ENCODE data around the gene AKAP1.

Gene AKAP1

DNA sequence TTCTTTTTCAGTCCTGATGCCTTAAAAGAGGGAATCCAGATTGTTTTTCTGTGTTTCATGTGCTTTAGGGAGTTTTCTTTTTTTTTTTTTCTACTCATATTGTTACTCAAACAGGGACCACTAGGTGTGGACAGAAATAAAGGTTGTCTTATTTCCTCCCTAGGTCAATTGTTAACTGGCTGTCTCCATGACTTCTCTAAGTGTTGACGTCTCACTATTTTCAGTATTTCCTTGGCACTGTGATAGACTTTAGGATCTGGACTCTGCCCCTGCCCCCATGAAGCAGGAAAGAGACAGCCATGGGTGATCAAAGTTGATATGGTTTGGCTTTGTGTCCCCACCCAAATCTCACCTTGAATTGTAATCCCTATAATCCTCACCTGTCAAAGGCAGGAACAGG is 73.7 kb downstream of the AKAP1 start:
- DNase-seq (ENCODE audit: extremely low spot score), result no peak
- CTCF ChIA-PET, result no interaction called here
- no peak for TF ChIP-seq ELF4 (IDR thresholded peaks at IDR 0.05)
- POLR2A ChIA-PET, result no interaction called here

- CTCF ChIA-PET, result no interaction called here
- no peak for TF ChIP-seq PKNOX1 (IDR thresholded peaks at IDR 0.05)
- no peak for TF ChIP-seq SP1 (IDR thresholded peaks at IDR 0.05)
- TF ChIP-seq LEF1 (IDR thresholded peaks at IDR 0.05; ENCODE audit: borderline replicate concordance), result no peak
- no peak for TF ChIP-seq FOXM1 (IDR thresholded peaks at IDR 0.05; ENCODE audit: borderline replicate concordance)
- TF ChIP-seq CTBP1 (IDR thresholded peaks at IDR 0.05; ENCODE audit: borderline replicate concordance), result no peak
- TF ChIP-seq ZNF384 (IDR thresholded peaks at IDR 0.05), result no peak
- TF ChIP-seq TARDBP (IDR thresholded peaks at IDR 0.05), result no peak
- no peak for TF ChIP-seq SUZ12 (IDR thresholded peaks at IDR 0.05)
- TF ChIP-seq ARNT (IDR thresholded peaks at IDR 0.05), result no peak
- TF ChIP-seq ELF4 (IDR thresholded peaks at IDR 0.05), result no peak
- TF ChIP-seq BHLHE40 (IDR thresholded peaks at IDR 0.05; ENCODE audit: borderline replicate concordance), result no peak
- TF ChIP-seq L3MBTL2 (conservative IDR thresholded peaks at IDR 0.05), result no peak
- POLR2A ChIA-PET, result no interaction called here
- no peak for DNase-seq (ENCODE audit: extremely low spot score)
These were observed 75.6 kb downstream of the AKAP1 start for GRCh38 chr17:57160624-57161023.

- TF ChIP-seq SUZ12 (IDR thresholded peaks at IDR 0.05), result no peak
- TF ChIP-seq ARNT (IDR thresholded peaks at IDR 0.05), result no peak
- TF ChIP-seq FOXK2 (IDR thresholded peaks at IDR 0.05), result no peak
- no peak for TF ChIP-seq ZNF384 (IDR thresholded peaks at IDR 0.05)
- TF ChIP-seq SP1 (IDR thresholded peaks at IDR 0.05), result no peak
- TF ChIP-seq LEF1 (IDR thresholded peaks at IDR 0.05; ENCODE audit: borderline replicate concordance), result no peak
- DNase-seq (ENCODE audit: extremely low spot score), result no peak
- CTCF ChIA-PET, result no interaction called here
- POLR2A ChIA-PET, result no interaction called here
These were observed 79.8 kb downstream of the AKAP1 start for GRCh38 chr17:57164814-57165213.

GRCh38 chr17:57165754-57166153 is 80.7 kb downstream of the AKAP1 start:
- TF ChIP-seq BHLHE40 (IDR thresholded peaks at IDR 0.05; ENCODE audit: borderline replicate concordance) (no peak), LEF1 (IDR thresholded peaks at IDR 0.05; ENCODE audit: borderline replicate concordance) (no peak), ELF4 (IDR thresholded peaks at IDR 0.05) (no peak), SUZ12 (IDR thresholded peaks at IDR 0.05) (no peak), CTBP1 (IDR thresholded peaks at IDR 0.05; ENCODE audit: borderline replicate concordance) (no peak), SP1 (IDR thresholded peaks at IDR 0.05) (no peak), ARNT (IDR thresholded peaks at IDR 0.05) (no peak), FOXK2 (IDR thresholded peaks at IDR 0.05) (no peak), HDGF (IDR thresholded peaks at IDR 0.05; ENCODE audit: borderline replicate concordance) (no peak), FOXA1 (IDR thresholded peaks at IDR 0.05) (no peak), ZNF384 (IDR thresholded peaks at IDR 0.05) (no peak), TARDBP (IDR thresholded peaks at IDR 0.05) (no peak), PKNOX1 (IDR thresholded peaks at IDR 0.05) (no peak; the same call in 1 of the 2 replicates), FOXM1 (IDR thresholded peaks at IDR 0.05; ENCODE audit: borderline replicate concordance) (no peak), NFRKB (IDR thresholded peaks at IDR 0.05) (no peak), L3MBTL2 (conservative IDR thresholded peaks at IDR 0.05) (no peak)
- ChIA-PET POLR2A (no interaction called here), CTCF (no interaction called here)
- DNase-seq (ENCODE audit: extremely low spot score), result no peak

- TF ChIP-seq FOXM1 (IDR thresholded peaks at IDR 0.05; ENCODE audit: borderline replicate concordance) (no peak), FOXA1 (IDR thresholded peaks at IDR 0.05) (no peak), CTBP1 (IDR thresholded peaks at IDR 0.05; ENCODE audit: borderline replicate concordance) (no peak), L3MBTL2 (conservative IDR thresholded peaks at IDR 0.05) (no peak), ARNT (IDR thresholded peaks at IDR 0.05) (no peak), TARDBP (IDR thresholded peaks at IDR 0.05) (no peak), FOXK2 (IDR thresholded peaks at IDR 0.05) (no peak), NFRKB (IDR thresholded peaks at IDR 0.05) (no peak)
- ChIA-PET POLR2A (no interaction called here), CTCF (no interaction called here)
- DNase-seq (ENCODE audit: extremely low spot score), result no peak
These were observed 81.8 kb downstream of the AKAP1 start for GRCh38 chr17:57166803-57167202.

DNA sequence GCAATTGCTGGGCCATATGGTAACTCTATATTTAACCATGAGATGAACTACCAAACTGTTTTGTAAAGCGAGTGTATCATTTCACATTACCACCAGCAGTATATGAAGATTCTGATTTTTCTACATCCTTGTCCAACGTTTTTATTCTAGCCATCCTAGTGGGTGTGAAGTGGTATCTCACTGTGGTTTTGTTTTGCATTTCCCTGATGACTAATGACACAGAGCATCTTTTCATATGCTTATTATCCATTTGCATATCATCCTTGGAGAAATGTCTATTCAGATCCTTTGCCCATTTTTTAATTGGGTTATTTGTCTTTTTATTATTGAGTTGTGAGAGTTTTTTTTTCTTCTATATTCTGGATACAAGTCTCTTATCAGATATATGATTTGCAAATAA is 83.6 kb downstream of the AKAP1 start:
- no peak for DNase-seq (ENCODE audit: extremely low spot score)
- TF ChIP-seq LEF1 (IDR thresholded peaks at IDR 0.05; ENCODE audit: borderline replicate concordance) (no peak), FOXA1 (IDR thresholded peaks at IDR 0.05) (no peak), PKNOX1 (IDR thresholded peaks at IDR 0.05) (no peak), ELF4 (IDR thresholded peaks at IDR 0.05) (no peak), SUZ12 (IDR thresholded peaks at IDR 0.05) (no peak), HDGF (IDR thresholded peaks at IDR 0.05; ENCODE audit: borderline replicate concordance) (no peak)
- ChIA-PET CTCF (no interaction called here), POLR2A (no interaction called here)

DNA sequence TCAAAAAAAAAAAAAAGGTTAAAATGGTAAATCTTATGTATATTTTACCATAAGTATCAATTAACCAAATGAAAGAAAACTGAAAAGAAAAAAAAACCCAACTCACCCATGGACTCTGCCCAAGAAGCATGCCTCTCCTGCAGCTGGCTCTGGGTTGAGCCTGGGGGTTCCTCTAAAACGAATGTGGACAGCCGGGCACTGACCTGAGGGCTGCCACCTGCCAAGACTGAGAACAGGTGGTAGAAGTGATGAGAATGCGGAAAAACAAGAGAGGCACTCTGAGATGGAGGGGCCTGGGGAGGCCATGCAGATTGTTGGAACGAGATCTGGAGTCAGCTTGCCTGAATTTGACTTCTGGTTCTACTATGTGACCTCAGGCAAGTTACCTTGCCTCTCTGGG is 85.8 kb downstream of the AKAP1 start:
- ChIA-PET POLR2A (no interaction called here), CTCF (interaction anchor here (0.8 kb wide), 1 partner anchor 663 kb away, joined by 3 read pairs; no protein-coding TSS in a partner anchor)
- TF ChIP-seq ELF4 (IDR thresholded peaks at IDR 0.05) (no peak), CTBP1 (IDR thresholded peaks at IDR 0.05; ENCODE audit: borderline replicate concordance) (no peak), SP1 (IDR thresholded peaks at IDR 0.05) (no peak), HDGF (IDR thresholded peaks at IDR 0.05; ENCODE audit: borderline replicate concordance) (no peak), SUZ12 (IDR thresholded peaks at IDR 0.05) (no peak), LEF1 (IDR thresholded peaks at IDR 0.05; ENCODE audit: borderline replicate concordance) (no peak), FOXA1 (IDR thresholded peaks at IDR 0.05) (no peak), ZNF384 (IDR thresholded peaks at IDR 0.05) (no peak), BHLHE40 (IDR thresholded peaks at IDR 0.05; ENCODE audit: borderline replicate concordance) (no peak), L3MBTL2 (conservative IDR thresholded peaks at IDR 0.05) (no peak), FOXK2 (IDR thresholded peaks at IDR 0.05) (no peak)
- no peak for DNase-seq (ENCODE audit: extremely low spot score)

Measured in HEK293T (cell line).